ENCODE results near the gene OR2J1. TPM values are rescaled to one million over a fixed set of nuclear protein-coding genes. Genes with fewer than 3 reads are reported as not detected.
"Not testable (repeated sequence)": the region's sequence is repeated elsewhere in the genome, so short reads cannot be mapped to it uniquely, and the experiment has no call there.

The OR2J1 gene
- not detected for polyA plus RNA-seq (ENCODE audit: insufficient read depth in 1 of 5, insufficient read length in 5 of 5, low replicate concordance in 1 of 5)
- long read RNA-seq, donor 1 = 0 reads
- long read RNA-seq, donor 2 = 0 reads
- long read RNA-seq, donor 3 = 0 reads
- long read RNA-seq, donor 4 = 0 reads
- long read RNA-seq, donor 5 = 0 reads
- long read RNA-seq, donor 6 = 0 reads
- long read RNA-seq, donor 7 = 0 reads
- long read RNA-seq, donor 8 = 0 reads

DNA sequence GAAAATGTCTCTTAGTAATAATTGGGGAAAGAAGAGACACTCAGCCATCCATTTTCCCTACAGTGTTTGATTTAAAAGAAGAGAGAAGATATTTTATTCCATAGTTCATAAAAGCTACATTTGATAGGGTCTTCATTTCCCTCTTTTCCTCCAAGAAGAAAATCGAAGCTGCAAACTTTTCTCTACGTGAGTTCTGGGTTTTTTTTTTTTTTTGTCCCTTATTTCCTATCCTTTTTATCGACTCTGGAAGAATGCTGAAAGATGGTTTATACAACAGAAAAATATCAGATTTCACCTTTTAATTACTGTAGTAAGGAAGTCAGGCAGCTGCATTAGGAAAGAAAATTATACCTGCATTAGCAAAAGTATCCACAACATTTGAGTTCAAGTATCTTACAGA, at the start of gene OR2J1:
OR2J1 (plus strand) TSS at position 301 of the 400 bp plus-strand sequence. CDS start 1,453 bp downstream, outside the sequence.
- DNase-seq = no peak

DNA sequence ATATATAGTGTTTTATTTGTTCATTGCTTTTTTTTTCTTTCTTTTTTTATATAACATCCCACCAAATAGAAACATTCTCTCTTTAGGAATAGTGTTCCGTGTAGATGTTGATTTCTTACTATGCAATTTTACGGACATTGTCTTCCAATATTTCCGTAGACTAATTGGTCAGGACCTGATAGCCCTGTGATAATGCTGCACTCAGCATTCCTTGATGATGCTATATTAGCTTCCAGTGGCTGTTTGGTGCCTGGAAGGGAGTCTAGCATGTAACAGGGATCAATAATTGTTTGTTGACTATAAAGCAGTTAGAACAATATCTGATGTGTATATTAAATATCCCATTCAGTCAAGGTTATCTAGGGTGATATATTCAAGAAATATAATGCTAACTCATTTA, 47.6 kb upstream of the OR2J1 start:
- no peak for DNase-seq

DNA sequence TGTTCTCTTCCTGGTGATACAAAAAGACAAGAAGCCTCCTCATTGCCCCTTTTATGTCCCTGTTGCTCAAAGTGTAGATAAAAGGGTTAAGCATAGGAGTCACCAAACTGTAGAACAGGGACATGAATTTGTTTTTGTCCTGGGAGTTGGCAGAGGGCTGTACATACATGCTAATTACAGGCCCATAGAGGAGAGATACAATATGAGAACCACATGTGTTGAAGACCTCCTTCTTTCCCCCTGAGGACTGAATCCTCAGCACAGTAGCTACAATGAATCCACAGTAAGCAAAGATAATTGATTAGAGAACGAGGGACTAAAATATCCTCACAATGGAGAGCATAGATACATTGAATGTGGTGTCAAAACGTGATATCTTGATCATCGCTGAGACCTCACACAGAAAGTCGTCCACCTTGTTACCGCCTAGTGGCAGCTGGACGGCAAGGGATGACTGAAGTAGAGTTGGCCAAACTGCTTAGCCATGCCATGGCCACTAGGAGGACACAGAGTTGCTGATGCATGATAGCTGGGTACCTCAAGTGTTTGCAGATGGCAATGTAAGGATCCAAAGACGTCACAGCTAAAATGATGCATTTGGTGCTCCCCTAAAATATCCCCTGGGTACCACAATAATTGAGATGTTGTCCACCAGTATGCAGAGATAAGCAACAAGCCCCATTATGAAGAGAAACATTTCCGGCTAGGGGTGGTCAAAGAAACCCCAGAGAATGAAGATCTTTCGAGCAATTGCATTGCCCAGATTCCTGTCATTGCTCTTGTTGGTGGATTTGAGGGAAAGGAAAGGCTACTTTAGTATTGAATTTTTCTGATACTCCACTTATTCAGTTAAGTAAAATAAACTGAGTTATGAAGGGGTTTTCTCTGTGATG, 27.2 kb upstream of the OR2J1 start:
- no peak for DNase-seq

DNA sequence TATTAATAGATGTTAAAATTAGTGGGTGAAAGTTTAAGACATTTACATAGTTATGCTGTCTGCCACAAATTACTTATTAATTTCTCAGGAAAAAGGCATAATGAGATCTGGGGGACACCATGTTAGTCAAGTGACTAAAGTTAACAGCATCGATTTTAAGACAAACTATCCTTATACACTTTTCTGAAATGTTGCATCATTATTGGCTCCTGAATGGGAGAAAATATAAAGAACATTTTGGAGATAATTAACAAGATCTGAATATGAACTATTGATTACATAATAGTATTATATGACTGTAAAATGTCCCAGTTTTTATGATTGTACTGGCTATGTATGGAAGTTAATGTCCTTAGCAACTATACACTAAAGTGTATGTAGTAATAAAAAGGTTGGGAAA, 20.1 kb upstream of the OR2J1 start:
- no peak for DNase-seq

DNA sequence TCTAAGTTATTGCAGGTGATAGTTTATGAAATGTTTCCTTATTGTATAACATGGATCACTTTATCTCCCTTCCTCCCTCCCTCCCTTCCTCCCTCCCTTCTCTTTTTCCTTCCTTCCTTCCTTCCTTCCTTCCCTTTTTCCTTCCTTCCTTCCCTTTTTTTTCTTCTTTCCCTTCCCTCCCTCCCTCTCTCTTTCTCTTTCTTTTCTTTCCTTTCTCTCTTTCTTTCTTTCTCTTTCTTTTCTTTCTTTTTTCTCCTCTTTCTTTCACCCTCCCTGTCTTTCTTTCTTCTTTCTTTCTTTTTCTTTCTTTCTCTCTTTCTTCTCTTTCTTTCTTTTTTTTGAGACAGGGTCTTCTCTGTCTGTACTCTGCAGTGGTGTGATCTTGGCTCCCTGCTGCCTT, 18.0 kb upstream of the OR2J1 start:
- DNase-seq = no peak

DNA sequence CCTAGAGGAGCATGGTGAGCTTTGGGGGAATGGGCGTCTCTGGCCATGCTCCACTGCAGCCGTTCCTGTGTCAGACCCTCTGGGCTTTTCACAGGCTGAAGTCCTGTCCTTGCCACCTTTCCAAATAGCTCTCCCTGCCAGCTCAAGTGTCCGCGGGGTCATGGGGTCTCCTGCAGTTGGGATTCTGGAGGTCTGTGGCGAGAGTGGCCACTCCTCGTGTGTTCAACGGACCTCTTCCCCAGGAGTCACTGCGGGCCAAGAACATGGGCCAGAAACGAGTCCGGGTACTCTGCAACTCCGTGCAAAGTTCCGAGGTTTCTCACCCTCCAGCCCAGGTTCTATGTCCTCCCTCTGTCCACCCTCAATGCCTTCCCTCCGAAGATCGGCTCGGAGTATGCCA, 16.8 kb upstream of the OR2J1 start:
- no peak for DNase-seq

DNA sequence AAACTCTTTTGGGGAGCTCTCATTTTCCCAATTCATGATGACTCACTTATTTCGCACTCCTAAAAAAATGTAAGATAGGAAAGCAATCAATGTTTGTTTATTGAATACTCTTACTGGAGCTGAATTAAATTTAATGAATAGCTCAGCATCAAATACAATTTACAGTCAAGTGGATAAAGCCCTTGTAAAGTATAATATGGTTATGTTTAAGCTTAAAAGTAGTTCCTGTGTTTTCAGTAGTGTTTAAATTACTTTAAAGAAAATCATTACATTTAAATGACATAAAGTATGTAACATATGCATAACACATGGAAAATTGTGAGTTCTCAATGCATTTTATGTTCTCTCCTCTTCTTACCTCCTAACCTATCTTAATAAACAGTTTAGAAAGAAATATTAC, 12.1 kb upstream of the OR2J1 start, which contains the start of gene OR2B3:
OR2B3 (minus strand) TSS at position 101 of the 400 bp plus-strand sequence; CDS start at position 36, 65 bp downstream.
- no peak for DNase-seq

DNA sequence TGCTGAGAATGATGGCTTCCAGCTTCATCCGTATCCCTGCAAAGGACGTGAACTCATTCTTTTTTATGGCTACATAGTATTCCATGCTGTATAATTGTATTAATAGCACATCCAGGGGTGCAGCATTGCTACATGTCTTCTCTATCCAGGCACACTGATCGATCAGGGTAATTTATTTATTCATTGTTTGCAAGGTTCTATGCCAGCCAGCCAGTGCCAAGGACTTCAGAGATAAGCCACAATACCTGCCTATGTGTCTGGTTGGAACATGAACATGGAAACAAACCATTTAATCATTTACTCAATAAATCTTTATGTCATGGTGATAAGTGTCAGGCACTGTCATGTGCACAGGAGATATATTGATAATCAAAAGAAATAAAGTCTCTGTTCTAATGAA, 6.3 kb upstream of the OR2J1 start:
- DNase-seq = no peak

DNA sequence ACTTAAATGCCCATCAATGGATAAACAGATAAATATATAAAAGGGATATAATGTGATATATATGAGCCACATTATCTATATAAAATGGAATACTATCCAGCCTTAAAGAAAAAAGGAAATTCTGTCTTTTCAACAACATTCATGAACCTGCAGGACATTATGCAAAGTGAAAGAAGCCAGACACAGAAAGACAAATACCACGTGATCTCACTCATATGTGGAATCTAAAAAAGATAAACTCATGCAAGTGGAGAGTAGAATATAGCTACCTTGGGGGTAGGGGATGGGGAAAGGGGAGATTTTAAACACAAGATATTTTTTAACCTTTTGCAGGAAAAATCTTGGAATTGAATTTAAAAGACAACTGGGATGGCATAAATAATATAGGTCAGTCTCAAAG, 1.5 kb upstream of the OR2J1 start:
- no peak for DNase-seq

DNA sequence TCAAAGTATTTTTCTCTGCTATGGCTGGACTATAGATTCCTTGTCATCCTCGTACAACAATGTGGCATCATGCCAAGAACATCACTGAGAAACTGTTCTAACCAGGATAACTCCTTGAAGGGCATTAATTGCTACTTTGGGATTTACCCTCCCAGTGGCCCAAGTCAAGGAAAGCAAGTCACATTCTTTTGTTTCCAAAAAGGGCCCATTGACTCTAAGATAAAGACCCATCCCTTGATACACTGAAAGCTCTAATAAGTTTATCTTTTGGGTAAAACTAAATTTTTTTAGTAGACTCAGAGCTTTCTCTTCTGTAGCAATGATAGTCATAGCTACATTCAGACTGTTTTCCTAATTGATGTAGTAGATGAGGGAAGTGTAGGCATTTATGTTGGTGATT, 8.5 kb downstream of the OR2J1 start, which contains the start of gene OR2J3:
OR2J3 (plus strand) TSS at position 301 of the 400 bp plus-strand sequence. CDS start 3,833 bp downstream, outside the sequence.
- no peak for DNase-seq

DNA sequence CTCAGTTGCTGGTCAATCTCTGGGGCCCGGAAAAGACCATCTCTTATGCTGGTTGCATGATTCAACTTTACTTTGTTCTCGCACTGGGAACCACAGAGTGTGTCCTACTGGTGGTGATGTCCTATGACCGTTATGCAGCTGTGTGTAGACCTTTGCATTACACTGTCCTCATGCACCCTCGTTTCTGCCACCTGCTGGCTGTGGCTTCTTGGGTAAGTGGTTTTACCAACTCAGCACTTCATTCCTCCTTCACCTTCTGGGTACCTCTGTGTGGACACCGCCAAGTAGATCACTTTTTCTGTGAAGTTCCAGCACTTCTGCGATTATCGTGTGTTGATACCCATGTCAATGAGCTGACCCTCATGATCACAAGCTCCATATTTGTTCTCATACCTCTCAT, 12.8 kb downstream of the OR2J1 start:
- DNase-seq = no peak

DNA sequence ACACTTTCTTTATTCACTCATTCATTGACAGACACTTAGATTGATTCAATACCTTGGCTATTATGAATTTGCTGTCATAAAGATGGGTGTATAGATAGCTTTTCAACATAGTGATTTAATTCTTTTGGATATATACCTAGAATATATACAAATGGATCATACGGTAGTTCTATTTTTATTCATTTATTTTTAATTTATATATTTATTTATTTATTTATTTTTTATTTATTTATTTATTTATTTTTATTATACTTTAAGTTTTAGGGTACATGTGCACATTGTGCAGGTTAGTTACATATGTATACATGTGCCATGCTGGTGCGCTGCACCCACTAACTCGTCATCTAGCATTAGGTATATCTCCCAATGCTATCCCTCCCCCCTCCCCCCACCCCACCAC, 15.7 kb downstream of the OR2J1 start:
- not testable (repeated sequence) for DNase-seq

DNA sequence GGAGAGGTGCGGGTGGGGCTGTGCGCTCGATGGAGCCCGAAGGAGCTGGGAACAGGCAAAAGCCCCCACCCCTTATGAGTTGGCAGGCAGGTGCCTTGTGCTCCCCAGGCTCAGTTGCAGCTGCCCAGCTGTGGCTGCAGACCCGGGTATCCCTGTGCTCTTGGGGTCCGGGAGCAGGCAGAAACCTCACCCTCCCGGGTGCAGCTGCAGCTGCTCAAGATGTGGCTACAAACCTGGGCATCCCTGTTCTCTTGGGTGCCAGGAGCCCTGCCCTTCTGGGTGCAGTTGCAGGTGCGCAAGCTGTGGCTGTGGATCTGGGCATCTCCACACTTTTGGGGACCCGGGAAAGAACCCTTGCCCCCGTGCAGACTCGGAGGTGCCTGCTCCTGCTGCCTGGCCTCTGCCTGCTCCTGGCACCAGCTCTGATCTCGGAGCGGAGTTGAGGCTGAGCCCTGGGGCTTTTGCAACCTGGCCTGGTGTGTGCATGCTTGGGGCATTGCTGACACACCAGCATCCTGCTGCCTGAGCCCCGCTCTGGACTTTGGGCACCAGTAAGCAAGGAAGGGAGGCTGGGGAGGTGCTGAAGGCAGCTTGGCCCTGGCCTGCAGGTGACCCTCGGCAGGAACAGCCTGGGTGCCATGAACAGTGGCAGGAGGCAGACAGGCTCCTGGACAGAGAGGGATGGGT, 30.2 kb downstream of the OR2J1 start:
- DNase-seq = no peak

DNA sequence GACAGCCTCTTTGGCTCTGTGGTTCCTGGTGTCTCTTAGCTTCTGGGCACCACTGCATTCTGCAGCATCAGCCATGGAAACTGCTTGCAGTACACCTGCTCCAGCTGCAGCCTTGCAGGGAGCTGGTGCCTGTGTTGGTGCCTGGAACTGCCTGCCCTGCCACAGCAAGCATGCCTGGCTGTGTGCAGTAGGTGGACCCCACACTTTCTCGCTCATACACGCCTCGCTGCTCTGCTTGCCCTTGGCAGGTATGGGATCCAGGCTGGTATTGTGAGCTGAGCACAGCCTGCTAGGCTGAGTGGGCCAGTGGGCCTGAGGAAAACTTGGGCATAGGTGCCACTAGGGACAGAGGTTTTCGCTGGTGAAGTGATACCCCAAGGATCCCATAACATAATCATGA, 31.4 kb downstream of the OR2J1 start:
- no peak for DNase-seq

DNA sequence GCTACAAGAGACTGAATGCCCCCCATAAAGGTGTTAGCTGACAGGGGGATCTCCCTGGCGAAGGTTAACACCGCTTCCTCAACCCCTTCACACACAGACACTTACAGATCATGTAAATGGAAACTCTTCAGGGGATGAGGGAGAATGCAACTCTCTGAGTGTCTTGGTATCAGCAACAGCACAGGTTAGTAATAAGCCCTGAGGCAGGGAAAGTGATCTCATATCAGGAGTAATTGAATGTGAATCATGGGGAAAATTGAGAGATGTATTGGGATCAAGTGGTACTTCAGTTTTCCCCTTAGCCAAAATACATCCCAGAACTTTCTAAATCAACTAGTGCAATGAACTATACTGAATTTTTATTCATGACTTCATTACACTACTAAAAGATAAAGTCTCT, 32.4 kb downstream of the OR2J1 start:
- DNase-seq = no peak

DNA sequence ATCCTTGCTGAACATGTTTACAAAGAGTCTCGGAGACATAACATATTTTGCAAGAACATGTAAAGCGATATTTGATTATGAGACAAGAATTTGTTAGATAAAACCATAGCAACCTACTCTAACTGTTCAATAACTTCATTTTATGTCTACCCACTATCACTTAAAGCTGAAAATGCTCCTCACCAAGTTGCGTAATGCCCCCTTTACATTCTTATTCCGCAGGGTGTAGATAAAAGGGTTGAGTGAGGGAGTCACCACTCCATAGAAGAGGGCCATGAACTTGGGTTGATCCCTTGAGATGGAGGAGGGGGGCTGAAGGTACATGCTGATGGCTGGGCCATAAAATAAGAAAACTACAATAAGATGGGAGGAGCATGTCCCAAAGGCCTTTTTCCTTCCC, 38.4 kb downstream of the OR2J1 start:
- no peak for DNase-seq

DNA sequence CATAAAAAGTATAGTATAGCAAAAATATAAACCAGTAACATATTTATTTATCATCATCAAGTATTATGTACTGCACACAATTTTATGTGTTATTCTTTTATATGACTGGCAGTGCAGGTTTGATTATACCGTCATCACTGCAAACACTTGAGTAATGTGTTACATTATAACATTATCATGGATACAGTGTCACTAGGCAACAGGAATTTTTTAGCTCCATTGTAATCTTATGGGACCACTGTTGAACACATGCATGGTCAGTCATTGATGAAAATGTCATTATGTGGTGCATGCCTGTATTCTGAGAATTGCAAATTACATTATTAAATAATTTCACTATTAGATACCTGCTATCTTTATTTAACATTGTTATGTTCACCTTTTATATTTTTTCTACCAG, 42.3 kb downstream of the OR2J1 start:
- DNase-seq = no peak

DNA sequence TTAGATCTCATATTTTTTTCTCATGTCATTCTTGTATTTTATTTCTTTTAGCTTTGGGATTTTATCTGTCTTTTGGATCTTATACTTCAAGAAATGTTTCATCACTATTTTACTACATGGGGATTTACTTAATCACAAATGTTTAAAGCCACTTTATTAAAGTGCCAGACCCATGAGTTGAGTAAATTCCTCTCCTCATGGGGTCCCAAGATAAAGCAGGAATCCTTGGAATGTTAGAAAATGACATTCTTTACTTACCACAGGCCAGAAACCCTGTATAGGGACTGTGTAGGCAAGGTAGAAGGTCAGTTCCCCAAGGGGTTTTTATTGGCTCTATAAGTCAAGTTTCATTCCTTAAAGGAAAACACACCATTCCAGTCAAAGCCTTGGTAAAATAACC, 43.0 kb downstream of the OR2J1 start:
- no peak for DNase-seq

DNA sequence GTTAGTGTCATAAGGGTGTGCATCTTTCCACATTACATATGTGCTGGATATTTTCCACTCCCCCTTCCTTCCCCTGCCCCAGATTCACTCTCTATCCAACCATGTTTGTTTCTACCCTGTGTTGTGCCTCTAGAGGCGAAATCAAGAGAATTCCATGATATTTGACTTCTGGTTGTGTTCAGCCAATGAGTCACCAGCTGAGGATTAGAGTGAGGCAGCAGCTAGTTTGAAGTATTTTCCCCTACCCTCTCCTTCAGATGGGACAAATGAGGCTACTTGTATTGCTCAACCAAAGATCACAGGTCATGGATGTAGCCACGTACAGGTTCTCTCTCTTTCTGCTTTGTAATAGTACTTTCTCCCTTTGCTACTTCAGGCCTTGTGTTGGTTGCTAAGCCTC, 46.9 kb downstream of the OR2J1 start:
- no peak for DNase-seq

DNA sequence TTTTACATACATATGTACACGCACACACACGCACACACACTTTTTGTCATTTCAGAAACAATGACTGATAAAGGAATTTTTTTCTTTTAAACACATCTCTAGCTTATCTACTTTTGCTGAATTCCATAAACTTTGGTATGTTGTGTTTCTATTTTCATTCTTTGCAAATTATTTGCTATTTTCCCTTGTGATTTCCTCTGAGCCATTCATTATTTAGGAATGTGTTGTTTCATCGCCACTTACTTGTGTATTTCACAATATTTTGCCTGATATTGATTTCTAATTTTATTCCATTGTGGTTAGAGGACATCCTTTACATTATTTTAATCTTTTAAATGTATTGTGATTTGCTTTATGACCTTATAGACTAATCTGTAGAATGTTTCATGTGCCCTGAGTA, 47.8 kb downstream of the OR2J1 start:
- no peak for DNase-seq

DNA sequence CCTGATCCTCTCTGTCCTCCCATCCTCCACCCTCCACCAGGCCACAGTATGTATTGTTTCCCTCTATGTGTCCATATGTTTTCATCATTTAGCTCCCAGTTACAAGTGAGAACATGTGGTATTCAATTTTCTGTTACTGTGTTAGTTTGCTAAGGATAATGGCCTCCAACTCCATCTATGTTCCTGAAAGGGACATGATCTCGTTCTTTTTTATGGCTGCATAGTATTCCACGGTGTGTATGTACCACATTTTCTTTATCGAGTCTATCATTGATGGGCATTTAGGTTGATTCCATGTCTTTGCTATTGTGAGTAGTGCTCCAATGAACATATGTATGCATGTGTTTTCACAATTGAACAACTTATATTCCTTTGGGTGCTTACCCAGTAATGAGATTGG, 50.2 kb downstream of the OR2J1 start:
- DNase-seq = not testable (repeated sequence)

Data from right lung (tissue), 10 donors.